Prostate gland (tissue), 2 donors: Measurements from ENCODE around the gene CELSR3. TPM values are rescaled to one million over a fixed set of nuclear protein-coding genes. Genes with fewer than 3 reads are reported as not detected.

Source experiments
- DNase-seq: peaks from one replicate; pipeline ENCODE4 v3.0.0-alpha.2; 2019; ENCODE audit warnings: low spot score
- H3K27ac ChIP-seq, 2 donors: fragments of 200-600 bp; sonication (generic); 2 replicates each; pipeline ENCODE4 v1.5.1; 2017 to 2019
- H3K27me3 ChIP-seq: fragments of 200-600 bp; sonication (generic); replicated peaks from 2 replicates; pipeline ENCODE4 v1.5.1; 2019; ENCODE audit not compliant: insufficient read depth
- H3K36me3 ChIP-seq, 2 donors: fragments of 200-600 bp; sonication (generic); 1 replicate in 1 of 2; 2 replicates in 1 of 2; pipeline versions ENCODE4 v1.5.1 to v1.8.1; 2017 to 2019
- H3K4me1 ChIP-seq: fragments of 200-600 bp; sonication (generic); replicated peaks from 2 replicates; pipeline ENCODE4 v1.5.1; 2019
- H3K4me3 ChIP-seq, 2 donors: fragments of 200-600 bp; sonication (generic); 2 replicates each; pipeline ENCODE4 v1.5.1; 2017 to 2019
- H3K9me3 ChIP-seq: fragments of 200-600 bp; sonication (generic); 2 replicates; pipeline ENCODE4 v1.5.1; 2017
- POLR2A ChIP-seq: fragments of 450-650 bp; IDR thresholded peaks from one replicate; pipeline ENCODE4 v1.6.1; 2016; ENCODE audit warnings: antibody characterized with exemption, mild to moderate bottlenecking
- POLR2AphosphoS5 ChIP-seq: sonication (generic); formaldehyde crosslinking; IDR thresholded peaks from one replicate; pipeline ENCODE4 v1.6.1; 2017; ENCODE audit warnings: antibody characterized with exemption
- WGBS: methylation state at CpG from one replicate; pipeline ENCODE4 v1.1.5; 2018; 5-methylcytosine and 5-hydroxymethylcytosine counted together
- intact Hi-C: fragments of 100-400 bp; cut with DNase I; formaldehyde crosslinking; loops from one replicate; pipeline ENCODE4 v1.14.2; 2022
- total RNA-seq, 2 donors: library from RNA; depleted of rRNA; stranded (reverse); fragments of >200 nt; gene quantifications; one replicate each; pipeline ENCODE4 v1.1.0, GENCODE V29; 2016
- TF ChIP-seq, protein P1 (sequence below), 4 experiments: fragments of 200-600 bp in 2 of 4; fragments of 450-650 bp in 2 of 4; sonication (generic) in 2 of 4; IDR thresholded peaks; 1 replicate in 3 of 4; 2 replicates in 1 of 4; pipeline ENCODE4 v1.5.1; 2016 to 2019; ENCODE audit warnings: antibody characterized with exemption in 4 of 4, mild to moderate bottlenecking in 2 of 4, moderate library complexity in 2 of 4

Gene CELSR3
- total RNA-seq, 2 donors from 2014 or later: 0.41 to 6.4 TPM

DNA sequence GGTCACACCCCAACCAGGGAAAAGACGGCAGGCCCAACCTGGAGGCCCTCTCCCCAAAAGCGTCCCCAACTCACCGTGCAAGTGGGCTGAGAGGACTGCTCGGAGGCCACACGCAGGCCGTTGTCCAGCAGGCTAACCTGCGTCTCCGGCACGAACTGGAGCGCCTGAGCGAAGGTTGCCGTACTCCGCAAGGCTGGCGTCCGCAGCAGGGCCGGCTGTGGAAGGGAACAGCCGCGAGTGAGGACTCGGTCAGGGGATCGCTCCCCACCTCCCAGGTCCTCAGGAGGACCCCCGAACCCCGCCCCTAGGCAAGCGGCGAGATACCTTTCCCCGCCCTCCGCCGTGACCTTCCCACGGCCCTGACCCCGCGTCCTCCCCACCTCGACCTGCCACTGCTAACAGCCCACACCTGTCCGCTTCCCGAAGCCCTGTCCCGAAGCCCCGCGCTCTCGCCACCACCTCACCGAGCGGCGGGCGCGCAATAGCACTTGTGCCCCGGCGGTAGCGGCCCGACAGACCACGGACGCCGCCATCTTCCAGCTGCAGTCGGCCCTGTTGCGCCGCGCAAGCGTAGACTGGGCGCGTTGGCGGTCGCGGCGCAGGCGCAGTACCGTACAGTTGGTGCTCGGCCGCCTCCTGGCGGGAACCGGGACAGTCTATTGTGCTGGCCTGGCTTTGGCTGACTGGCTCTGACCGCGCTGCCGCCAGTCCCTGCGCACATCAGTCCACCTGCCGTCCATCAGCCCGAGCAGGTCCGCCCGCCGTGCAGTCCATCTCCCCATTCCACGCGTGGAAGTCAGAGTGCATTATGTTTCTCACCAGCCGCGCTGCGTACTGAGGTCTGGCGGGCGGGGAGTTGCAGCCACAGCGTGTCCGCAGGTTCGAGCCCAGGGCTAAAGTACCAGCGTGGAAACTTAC is 53.3 kb downstream of the CELSR3 start, which contains the start of gene UQCRC1:
TSS of gene UQCRC1 (minus strand) at position 559 of the 918 bp plus-strand sequence. CDS start at position 533, 26 bp downstream.
- peak within 1 kb of the TSS; percentile 84 to 88 for H3K27ac ChIP-seq
- H3K36me3 ChIP-seq: peaks cover 5 to 8% of the 10 kb centered on the region in 2 donors
- H3K27me3 ChIP-seq: no peaks in the 10 kb centered on the region
- WGBS: 2% methylated on average over 84 of the region's 86 CpGs
- H3K4me1 ChIP-seq: no peaks in the 10 kb centered on the region
- peak; percentile 89 for DNase-seq
- H3K4me3 ChIP-seq: peak within 1 kb of the TSS; percentile 88 to 91
- no peaks in the 10 kb centered on the region for H3K9me3 ChIP-seq
- TF ChIP-seq POLR2A (peak; percentile 90), POLR2AphosphoS5 (peak; percentile 98)
- TF ChIP-seq, protein P1, sequence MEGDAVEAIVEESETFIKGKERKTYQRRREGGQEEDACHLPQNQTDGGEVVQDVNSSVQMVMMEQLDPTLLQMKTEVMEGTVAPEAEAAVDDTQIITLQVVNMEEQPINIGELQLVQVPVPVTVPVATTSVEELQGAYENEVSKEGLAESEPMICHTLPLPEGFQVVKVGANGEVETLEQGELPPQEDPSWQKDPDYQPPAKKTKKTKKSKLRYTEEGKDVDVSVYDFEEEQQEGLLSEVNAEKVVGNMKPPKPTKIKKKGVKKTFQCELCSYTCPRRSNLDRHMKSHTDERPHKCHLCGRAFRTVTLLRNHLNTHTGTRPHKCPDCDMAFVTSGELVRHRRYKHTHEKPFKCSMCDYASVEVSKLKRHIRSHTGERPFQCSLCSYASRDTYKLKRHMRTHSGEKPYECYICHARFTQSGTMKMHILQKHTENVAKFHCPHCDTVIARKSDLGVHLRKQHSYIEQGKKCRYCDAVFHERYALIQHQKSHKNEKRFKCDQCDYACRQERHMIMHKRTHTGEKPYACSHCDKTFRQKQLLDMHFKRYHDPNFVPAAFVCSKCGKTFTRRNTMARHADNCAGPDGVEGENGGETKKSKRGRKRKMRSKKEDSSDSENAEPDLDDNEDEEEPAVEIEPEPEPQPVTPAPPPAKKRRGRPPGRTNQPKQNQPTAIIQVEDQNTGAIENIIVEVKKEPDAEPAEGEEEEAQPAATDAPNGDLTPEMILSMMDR (IDR thresholded peaks at IDR 0.05): peak; percentile 47 to 96 (median 88)
- intact Hi-C loops: loop anchor here (2.0 to 10.0 kb wide), 2 partner anchors 51 to 155 kb away; no protein-coding TSS in a partner anchor

DNA sequence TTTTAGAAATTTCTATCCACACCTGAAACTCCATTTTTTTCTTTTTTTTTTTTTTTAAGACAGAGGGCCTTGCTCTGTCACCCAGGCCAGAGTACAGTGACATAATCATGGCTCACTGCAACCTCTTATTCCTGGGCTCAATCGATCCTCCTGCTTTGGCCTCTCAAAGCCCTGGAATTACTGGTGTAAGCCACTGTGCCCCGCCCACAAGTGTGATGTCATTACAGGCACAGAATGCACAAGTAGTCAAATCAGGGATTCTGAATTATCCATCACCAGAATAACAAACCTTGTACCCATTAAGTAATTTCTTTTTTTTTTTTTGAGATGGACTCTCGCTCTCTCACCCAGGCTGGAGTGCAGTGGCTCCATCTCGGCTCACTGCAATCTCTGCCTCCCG is 55.2 kb downstream of the CELSR3 start:
- Histone ChIP-seq H3K27me3 (no peaks in the 10 kb centered on the region), H3K27ac (no peak overlapping the region), H3K4me1 (no peaks in the 10 kb centered on the region), H3K4me3 (no peak overlapping the region), H3K9me3 (no peaks in the 10 kb centered on the region), H3K36me3 (peaks cover 18 to 24% of the 10 kb centered on the region in 2 donors)
- no peak for TF ChIP-seq POLR2AphosphoS5
- TF ChIP-seq, protein P1 (IDR thresholded peaks at IDR 0.05): no peak
- intact Hi-C loops: no loop called here
- no peak for DNase-seq
- 94% methylated on average over 5 of the region's 5 CpGs for WGBS

DNA sequence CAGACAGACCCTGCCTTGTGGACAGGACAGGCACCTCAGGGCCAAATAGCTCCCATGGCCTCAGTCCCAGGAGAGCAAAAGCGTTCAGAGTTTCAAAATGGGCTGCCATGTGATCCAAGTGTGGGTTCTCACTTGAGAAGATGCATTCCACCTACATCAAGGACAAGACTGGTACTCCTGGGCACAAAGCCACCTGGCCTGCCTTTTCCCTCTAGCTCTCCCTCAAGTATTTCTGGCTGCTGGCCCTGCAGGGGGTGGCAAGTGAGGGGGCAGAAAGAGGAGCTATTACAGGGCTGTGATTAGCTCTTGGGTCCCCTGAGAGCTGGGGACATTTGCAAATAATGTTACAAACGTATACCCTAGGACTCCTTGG is 61.1 kb downstream of the CELSR3 start:
- TF ChIP-seq POLR2A: no peak
- TF ChIP-seq, protein P1 (IDR thresholded peaks at IDR 0.05): no peak
- no peak for TF ChIP-seq POLR2AphosphoS5
- no peak overlapping the region for H3K4me3 ChIP-seq
- H3K36me3 ChIP-seq: peaks cover 18 to 40% of the 10 kb centered on the region in 2 donors
- no peaks in the 10 kb centered on the region for H3K27me3 ChIP-seq
- peak; percentile 15 for DNase-seq
- intact Hi-C loops: no loop called here
- peaks cover 19% of the 10 kb centered on the region for H3K4me1 ChIP-seq
- H3K9me3 ChIP-seq: no peaks in the 10 kb centered on the region
- WGBS: 47% methylated on average over 2 of the region's 2 CpGs
- H3K27ac ChIP-seq: peak overlapping the region in 1 of 2 donors; percentile 79

DNA sequence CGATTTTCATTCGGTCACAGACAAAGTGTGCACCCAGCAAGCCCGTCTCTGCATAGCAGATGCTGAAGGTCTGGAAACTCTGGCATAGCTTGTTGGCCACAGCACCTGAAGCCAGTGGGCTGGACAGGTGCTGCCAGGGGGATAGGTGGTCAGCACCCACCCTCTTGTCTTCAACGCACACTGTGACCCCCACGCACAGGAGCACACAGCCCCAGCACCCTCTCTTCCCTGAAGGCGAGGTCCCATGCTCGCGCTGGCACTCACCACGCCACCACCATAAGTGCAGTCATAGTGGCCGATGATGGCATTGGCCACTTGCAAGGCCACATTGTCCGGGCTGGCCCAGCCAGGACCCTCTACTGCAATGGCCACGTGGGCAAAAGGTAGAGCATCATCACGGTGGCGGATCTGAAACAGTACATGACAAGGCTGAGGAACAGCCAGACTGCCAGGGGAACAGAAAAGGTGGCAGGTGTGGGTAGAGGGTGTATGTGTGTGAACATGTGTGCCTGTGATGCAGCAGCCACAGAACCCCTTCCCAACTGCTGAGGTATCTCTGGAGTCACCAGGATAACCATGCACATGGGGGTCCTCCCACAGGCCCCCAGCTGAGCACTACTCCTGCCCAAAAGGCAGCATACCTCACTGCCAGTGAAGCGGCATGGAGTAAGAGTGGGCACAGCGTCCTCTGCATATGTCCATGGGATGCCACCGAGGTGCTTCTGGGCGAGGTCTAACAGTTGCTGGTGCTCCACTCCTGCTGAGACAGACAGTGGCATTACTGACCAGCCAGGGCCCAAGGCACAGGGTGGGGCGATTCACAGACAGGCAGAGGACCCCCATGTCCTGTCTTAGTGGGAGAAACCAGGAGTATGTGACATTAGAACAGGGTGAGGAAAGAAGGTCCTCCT is 61.7 kb downstream of the CELSR3 start:
- WGBS: 92% methylated on average over 19 of the region's 19 CpGs
- DNase-seq: no peak
- Histone ChIP-seq H3K4me3 (no peak overlapping the region), H3K27ac (peak overlapping the region; percentile 79 to 84), H3K27me3 (no peaks in the 10 kb centered on the region), H3K9me3 (no peaks in the 10 kb centered on the region), H3K36me3 (peaks cover 18 to 40% of the 10 kb centered on the region in 2 donors), H3K4me1 (peaks cover 19% of the 10 kb centered on the region)
- intact Hi-C loops: no loop called here
- no peak for TF ChIP-seq POLR2AphosphoS5
- TF ChIP-seq, protein P1 (IDR thresholded peaks at IDR 0.05): no peak
- no peak for TF ChIP-seq POLR2A
